Breast epithelium (tissue), 3 donors: Measurements from ENCODE around the gene ATF2.

Source experiments
- CTCF ChIP-seq, 3 donors: fragments of 450-650 bp; IDR thresholded peaks; one replicate each; pipeline ENCODE4 v1.5.1; 2016 to 2017; ENCODE audit warnings: antibody characterized with exemption in 3 of 3, mild to moderate bottlenecking in 3 of 3, moderate library complexity in 3 of 3
- POLR2A ChIP-seq: fragments of 450-650 bp; IDR thresholded peaks from one replicate; pipeline ENCODE4 v1.6.1; 2016; ENCODE audit warnings: antibody characterized with exemption, mild to moderate bottlenecking, moderate library complexity
- POLR2AphosphoS5 ChIP-seq, 3 donors: sonication (generic); formaldehyde crosslinking; IDR thresholded peaks; one replicate each; pipeline ENCODE4 v1.6.1; 2017; ENCODE audit warnings: antibody characterized with exemption in 3 of 3

- peak in 2 of 3 donors; percentile 11 to 17 for TF ChIP-seq CTCF (IDR thresholded peaks at IDR 0.05)
- TF ChIP-seq POLR2A: peak; percentile 34
- TF ChIP-seq POLR2AphosphoS5 (IDR thresholded peaks at IDR 0.05): peak; percentile 57 to 90 (median 80)
Observed at GRCh38 chr2:175167792-175168563, at the start of gene ATF2.
